NCI-H2171 (cell line): ENCODE measurements around the gene ZKSCAN4.

Experiments used
- DNase-seq: peaks from one replicate; lab custom pipeline; 2025; lab: John Stamatoyannopoulos, UW

Gene ZKSCAN4

DNA sequence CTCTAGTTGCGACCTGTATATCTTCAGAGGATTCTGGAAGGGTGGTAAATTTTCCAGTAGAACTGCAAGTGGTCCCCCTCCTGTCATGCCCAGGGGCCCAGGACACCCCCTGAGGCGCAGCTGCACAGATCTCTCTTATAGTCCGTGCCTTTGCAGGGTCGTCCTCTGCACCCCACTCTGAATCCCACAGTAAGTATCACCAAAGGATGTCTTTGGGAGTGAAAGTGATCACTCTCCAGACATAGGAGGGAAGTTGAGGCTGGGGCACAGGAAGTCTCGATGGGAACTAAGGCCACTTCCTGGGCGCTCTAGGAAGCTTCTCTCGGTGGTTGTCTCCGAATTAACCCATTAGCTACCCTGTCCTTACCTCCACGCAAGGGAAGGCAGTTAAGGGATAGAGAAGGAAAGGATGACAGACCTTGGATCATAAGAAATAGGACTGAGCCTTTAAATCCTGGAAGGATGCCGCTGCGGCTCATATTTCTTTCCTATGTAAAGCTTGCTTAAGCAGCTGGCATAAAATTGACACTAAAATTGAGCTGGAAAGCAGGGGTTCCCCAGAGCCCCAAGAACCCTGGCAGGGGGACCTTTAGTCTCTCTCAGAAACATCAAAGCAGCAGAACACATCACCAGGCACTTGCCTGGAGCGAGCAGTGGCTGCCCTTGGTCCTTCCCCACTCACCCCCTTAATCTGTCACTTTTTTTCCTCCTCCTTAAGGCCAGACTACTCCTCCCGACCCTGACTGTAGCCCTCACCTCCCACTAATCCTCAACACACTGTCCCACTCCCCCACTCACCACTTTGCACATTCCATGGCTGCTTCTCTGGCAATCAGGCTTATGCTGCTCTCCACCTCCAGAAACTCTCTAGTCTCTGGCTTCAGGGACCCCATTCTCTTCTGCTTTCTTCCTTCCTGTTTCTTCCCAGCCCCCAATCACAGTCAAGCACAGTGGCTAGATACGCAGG lies at the start of gene ZKSCAN4:
TSS of gene ZKSCAN4 (minus strand) at position 261 of the 967 bp plus-strand sequence. CDS start 289 bp downstream, outside the sequence.
- peak; percentile 85 for DNase-seq

DNA sequence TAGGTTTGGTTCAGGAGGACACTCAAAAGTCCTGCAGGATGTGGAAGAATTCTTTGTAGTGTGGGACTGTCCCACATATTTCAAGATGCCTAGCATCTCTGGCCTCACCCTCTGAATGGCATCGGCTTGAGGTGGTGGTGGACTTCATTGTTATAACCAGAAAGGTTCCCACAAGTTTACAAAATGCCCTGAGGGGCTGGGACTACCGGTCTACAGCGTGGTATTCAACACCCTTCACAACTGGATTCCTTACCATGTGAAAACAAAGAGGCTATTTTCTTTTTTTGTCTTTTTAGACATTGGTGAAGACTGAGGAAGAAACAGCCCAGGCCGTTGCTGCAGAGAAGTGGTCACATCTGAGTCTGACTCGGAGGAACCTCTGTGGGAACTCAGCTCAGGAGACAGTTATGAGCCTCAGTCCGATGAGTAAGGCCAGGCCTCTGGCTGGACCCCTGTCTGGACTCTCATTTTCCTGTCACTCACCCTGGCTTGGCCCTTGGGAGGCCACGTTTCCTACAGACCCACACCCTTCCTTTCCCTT lies 44.5 kb upstream of the ZKSCAN4 start:
- DNase-seq, result no peak

DNA sequence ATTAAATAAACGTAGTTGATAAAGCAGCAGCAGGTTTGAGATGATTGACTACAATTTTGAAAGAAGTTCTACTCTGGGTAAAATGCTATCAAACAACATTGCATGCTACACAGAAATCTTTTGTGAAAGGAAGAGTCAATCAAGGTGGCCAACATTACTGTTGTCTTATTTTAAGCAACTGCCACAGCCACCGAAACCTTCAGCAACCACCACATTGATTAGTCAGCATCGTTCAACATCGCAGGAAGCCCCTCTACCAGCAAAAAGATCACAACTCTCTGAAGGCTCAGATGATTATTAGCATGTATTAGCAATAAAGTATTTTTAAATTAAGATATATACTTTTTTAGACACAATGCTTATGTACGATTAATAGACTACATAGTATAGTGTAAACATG lies 43.3 kb upstream of the ZKSCAN4 start:
- no peak for DNase-seq

- no peak for DNase-seq
Observed at GRCh38 chr6:28291573-28291972, 39.5 kb upstream of the ZKSCAN4 start.

DNA sequence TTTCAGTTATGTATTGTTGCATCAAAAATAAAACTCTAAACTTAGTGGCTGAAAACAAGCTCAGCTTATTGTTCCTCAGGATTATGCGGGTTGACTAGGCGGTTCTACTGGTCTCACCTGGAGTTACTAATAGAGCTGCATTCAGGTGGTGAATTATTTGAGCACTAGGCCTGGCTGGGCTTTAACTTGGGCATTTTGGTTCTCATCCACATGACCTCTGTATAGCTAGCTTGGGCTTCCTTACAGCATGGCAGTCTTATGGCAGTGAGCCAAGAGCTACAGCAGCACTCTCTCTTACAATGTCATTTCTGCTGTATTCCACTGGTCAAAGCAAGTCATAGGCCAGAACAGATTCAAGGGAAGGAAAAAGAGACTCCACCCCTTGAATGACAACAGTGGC lies 30.9 kb upstream of the ZKSCAN4 start:
- DNase-seq, result no peak

GRCh38 chr6:28281288-28282064 lies 29.4 kb upstream of the ZKSCAN4 start, which contains the start of gene PGBD1:
Gene PGBD1 (plus strand): TSS chr6:28281572. CDS start chr6:28283814, 2,242 bp downstream.
- peak; percentile 80 for DNase-seq

- no peak for DNase-seq
Observed at GRCh38 chr6:28280595-28281287, 28.7 kb upstream of the ZKSCAN4 start.

DNA sequence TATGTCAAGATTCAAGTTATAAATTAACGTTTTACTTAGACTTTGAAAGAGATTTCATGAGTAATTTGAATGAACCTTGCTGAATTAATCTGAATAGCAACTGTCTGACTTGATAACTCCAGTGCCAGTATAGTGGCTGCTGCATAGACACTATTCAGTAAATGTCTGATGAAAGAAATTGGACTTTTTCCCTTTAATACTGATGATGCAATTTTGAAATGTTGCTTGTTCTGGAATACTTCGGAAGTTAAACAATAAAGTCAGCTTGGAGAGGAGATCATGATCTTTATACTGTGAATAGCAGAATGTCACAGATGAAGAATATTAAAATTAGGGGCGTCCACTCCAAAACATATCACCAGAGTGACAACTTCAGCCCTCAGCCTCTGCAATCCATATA lies 25.7 kb upstream of the ZKSCAN4 start:
- no peak for DNase-seq

DNA sequence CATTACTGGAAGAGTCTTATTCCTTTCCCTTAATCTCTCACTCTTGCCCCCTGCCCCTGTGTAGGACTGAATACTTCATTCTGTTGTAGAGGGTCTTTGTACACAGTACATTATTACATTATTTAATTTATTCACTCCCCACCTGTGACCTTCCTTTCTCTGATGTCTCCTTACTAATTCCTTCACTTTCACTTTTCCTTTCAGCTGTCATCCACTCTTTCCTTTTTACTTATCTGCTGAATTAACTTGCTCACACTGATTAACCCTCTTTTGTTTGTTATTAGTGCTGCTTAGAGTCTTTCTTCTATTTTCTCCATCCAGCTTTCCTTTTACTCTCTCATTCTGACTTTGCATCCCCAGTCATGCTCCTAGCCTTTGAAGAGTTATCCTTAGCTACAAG lies 22.8 kb upstream of the ZKSCAN4 start:
- DNase-seq, result no peak

GRCh38 chr6:28269492-28269891 lies 17.4 kb upstream of the ZKSCAN4 start:
- no peak for DNase-seq

DNA sequence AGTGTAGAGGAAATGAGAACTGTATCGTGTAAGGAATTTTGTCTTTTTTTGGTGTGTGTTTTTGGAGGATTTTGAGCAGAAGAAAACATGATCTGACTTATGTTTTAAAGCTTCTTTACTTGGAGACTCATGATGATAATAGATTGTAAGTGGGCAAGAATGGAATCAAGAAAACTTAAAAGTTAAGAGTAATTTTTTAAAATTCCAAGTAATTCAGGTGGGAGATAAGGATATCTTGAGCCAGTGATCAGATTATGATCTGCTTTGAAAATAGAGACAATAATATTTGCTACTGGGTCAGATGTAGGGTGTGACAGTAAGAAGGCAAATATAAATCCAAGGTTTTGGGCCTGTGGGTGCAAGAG lies 15.6 kb upstream of the ZKSCAN4 start:
- no peak for DNase-seq

DNA sequence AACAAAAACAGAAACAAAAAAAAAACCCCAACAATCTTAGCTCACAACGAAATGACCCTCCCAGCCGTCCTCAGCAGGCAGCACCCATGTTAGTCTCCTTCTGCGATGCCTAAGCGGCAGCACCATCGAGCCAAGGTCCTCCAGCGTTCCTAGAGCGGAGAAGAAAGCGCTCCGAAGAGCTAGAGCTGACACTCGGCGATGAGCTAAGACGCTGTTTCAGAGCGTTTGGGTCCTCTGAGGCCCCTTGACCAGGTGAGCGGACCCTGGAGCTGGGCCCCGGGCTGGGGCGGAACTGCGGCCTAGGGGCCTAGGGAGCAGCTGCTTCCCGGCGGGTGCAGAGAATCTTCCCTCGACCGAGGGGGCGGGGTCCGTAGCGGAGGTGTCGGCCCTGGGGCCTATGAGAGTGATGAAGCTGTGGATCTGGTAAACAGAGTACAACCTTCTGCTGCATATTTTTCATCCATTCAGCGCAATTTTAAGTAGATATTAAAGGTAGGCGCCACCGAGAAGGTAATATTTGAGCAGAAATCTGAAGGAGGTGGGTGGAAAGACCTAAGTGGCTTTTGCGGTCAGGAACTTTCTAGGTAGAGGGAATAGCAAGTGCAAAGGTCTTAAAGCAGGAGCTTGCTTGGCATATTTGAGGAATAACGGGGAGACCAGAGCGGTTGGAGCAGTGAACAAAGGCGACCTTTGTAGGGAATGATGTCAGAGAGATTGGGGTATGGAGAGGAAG lies 15.1 kb upstream of the ZKSCAN4 start, which contains the start of gene ZSCAN26:
TSS of gene ZSCAN26 (plus strand) at position 182 of the 733 bp plus-strand sequence. CDS start 4,777 bp downstream, outside the sequence.
- DNase-seq, result peak; percentile 84

DNA sequence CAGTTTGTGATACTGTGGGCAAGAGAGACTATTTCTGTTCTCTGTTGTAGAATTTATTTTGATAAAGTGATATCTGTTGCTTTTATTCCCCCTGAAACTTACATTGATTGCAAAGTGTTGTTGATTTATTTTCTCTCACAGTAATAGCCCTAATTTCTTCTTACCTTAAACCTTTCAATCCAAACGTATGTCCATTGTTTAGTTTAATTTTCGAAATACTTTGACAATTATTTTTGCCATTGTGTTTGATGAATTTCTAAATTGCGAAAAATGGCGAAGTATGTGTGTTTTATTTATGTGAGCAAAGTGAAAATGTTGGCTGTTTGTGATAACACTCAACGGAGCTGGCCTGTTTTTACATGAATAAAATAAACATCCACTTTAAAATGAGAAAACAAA lies 14.5 kb upstream of the ZKSCAN4 start:
- DNase-seq, result no peak

- no peak for DNase-seq
Observed at GRCh38 chr6:28264834-28265401, 12.8 kb upstream of the ZKSCAN4 start.

DNA sequence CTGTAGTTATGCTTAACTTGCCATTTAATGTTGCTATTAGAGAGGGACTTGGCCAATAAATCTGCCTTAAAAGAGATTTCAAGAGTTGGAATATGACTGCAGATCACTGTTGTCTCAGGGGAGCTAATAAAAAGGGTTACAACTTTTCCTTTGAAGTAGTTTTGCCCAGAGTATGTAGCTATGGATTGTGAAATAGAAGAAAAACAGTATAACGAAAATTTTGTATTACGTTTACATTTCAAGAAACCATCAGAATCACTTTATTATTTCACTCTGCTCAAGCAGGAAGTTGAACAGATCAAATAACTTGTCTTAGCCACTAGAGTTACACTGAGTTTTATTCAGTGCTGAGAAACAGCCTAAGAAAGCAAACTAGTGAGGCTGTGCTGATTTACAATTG lies 11.9 kb upstream of the ZKSCAN4 start:
- DNase-seq, result no peak

DNA sequence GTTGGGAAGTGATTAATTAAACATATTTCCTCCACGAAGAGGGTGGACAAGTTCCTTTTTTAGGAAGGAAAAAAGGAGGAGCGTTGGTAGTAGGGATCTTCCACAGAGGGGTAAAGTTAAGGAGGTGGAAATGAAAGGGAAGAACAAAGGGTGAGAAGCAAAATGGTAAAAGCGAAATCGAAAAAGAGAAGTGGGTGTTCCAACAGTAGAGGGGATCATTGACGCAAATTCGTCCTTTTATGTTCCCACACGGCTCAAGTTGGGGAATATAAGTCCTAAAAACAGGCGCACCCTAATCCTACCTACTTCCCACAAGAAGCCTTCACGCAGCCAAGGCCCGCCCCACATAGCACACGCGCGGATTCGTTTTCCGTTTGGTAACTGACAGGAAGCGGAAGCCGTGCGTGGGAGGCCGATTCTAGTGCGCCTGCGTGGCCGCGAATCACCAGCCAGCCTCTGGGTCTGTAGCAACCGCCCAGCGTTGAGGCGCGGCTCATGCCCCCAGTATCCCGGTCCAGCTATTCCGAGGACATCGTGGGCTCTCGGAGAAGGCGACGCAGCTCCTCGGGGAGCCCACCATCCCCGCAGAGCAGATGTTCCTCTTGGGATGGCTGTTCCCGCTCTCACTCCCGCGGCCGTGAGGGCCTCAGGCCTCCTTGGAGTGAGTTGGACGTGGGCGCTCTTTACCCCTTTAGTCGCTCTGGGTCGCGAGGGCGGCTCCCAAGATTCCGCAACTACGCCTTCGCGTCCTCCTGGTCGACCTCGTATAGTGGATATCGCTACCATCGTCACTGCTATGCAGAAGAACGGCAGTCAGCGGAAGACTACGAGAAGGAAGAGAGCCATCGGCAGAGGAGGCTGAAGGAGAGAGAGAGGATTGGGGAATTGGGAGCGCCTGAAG lies 7.1 kb upstream of the ZKSCAN4 start, which contains the start of gene NKAPL:
TSS of gene NKAPL (plus strand) at position 421 of the 901 bp plus-strand sequence. CDS start at position 496, 75 bp downstream.
- DNase-seq, result no peak

DNA sequence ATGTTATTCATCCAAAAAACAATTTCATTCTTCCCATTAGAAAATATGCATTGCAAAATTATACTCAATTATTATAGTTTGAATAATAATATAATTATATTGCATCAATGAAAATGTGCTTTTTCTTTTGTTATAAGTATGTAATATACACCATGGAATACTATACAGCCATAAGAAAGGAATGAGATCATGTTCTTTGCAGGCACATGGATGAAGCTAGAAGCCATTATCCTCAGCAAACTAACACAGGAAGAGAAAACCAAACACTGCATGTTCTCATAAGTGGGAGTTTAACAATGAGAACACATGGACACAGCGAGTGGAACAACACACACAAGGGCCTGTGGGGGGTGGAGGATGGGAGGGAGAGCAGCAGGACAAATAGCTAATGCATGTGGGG lies 5.0 kb upstream of the ZKSCAN4 start:
- DNase-seq, result no peak

DNA sequence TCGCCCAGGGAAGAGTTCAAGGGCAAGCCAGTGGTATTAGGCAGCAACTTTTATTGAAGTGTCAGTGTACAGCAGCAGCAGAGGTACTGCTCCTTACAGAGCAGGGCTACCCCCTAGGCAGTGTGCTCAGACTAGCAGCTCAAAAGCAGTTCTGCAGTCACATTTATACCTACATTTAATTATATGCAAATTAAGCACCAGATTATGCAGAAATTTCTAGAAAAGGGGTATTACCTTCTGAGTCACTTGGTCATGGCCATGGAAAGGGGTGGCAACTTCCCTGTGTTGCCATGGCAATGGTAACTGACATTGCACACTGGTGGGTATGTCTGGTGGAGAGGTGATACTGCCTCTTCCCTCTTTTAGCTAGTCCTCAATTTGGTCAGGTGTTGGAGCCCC lies 2.1 kb upstream of the ZKSCAN4 start:
- DNase-seq, result no peak

DNA sequence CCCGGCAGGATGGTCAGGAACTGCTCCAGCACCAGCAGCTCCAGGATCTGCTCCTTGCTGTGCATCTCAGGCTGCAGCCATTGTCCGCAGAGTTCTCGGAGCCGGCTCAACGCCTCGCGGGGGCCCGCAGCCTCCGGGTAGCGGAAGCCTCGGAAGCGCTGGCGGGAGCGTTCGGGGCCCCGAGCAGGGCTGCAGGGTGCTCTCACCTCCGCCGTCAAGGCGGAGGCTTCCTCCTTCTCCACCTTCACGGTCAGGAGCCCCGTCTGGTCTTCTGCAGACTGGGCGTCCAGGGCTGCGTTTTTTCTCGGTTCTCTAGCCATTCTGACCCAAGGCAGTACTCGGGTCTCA lies 434 bp downstream of the ZKSCAN4 start:
- no peak for DNase-seq

GRCh38 chr6:28250747-28251146 lies 1.3 kb downstream of the ZKSCAN4 start:
- DNase-seq, result no peak
